GM10248 (cell line): ENCODE results near the gene SRRT.

Experiments used
- CTCF ChIA-PET: fragments of 300-600 bp; sonication (Branson Sonifier 250); formaldehyde crosslinking; extraction: SDS; loops from one replicate; lab custom pipeline; 2021; ENCODE audit warnings: antibody characterized with exemption; lab: Yijun Ruan, JAX
- POLR2A ChIA-PET: fragments of 350-650 bp; sonication (Branson Sonifier 250); formaldehyde crosslinking; extraction: SDS; loops from one replicate; lab custom pipeline; 2020; ENCODE audit warnings: antibody characterized with exemption; lab: Yijun Ruan, JAX
- DNase-seq: peaks from one replicate; pipeline ENCODE4 v3.0.0; 2012; ENCODE audit errors: extremely low spot score
- TF ChIP-seq, protein P1 (sequence below): IDR thresholded peaks from 2 replicates; pipeline ENCODE4 v1.5.1; 2012; ENCODE audit warnings: mild to moderate bottlenecking, low read depth; ENCODE audit errors: extremely low read depth, missing control alignments, control extremely low read depth

Gene SRRT

DNA sequence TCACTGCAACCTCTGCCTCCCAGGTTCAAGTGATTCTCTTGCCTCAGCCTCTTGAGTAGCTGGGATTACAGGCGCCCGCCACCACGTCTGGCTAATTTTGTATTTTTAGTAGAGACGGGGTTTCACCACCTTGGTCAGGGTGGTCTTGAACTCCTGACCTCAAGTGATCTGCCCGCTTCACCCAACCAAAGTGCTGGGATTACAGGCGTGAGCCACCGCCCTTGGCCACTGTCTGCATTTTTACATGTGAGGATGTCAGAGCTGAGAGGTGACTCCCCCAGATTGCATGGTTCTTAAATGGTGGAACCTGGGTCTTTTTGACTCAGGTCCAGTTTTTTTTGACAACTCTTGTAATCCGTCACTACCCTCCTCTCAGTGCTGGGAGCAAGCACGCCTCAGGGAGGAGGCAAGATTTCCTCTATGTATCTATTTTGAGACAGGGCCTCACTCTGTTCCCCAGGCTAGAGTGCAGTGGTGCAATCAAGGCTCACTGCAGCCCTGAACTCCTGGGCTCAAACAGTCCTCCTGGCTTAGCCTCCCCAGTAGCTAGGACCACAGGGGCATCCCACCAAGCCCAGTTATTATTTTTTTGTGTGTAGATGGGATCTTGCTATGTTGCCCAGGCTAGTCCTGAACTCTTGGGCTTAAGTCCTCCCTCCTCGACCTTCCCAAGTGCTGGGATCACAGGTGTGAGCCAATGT lies 1.2 kb upstream of the SRRT start:
- no peak for DNase-seq
- TF ChIP-seq, protein P1, sequence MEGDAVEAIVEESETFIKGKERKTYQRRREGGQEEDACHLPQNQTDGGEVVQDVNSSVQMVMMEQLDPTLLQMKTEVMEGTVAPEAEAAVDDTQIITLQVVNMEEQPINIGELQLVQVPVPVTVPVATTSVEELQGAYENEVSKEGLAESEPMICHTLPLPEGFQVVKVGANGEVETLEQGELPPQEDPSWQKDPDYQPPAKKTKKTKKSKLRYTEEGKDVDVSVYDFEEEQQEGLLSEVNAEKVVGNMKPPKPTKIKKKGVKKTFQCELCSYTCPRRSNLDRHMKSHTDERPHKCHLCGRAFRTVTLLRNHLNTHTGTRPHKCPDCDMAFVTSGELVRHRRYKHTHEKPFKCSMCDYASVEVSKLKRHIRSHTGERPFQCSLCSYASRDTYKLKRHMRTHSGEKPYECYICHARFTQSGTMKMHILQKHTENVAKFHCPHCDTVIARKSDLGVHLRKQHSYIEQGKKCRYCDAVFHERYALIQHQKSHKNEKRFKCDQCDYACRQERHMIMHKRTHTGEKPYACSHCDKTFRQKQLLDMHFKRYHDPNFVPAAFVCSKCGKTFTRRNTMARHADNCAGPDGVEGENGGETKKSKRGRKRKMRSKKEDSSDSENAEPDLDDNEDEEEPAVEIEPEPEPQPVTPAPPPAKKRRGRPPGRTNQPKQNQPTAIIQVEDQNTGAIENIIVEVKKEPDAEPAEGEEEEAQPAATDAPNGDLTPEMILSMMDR = no peak
- POLR2A ChIA-PET = interaction anchor here (0.6 to 1.1 kb wide), 2 partner anchors 21 to 238 kb away, joined by 4 to 8 read pairs; no protein-coding TSS in a partner anchor
- CTCF ChIA-PET = no interaction called here

DNA sequence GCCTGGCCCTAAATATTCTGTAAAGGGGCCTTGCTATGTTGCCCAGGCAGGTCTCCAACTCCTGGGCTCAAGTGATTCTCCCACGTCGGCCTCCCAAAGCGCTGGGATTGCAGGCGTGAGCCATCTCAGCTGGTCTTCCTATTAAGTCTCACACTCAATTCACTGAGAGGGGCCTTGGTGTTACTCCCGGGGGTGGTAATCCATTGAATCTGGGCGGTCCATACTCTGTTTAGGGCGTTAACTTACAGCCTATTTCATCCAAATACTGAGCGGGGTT lies 665 bp upstream of the SRRT start:
- CTCF ChIA-PET = no interaction called here
- DNase-seq = no peak
- TF ChIP-seq, protein P1 = no peak
- POLR2A ChIA-PET = interaction anchor here (0.6 to 1.1 kb wide), 2 partner anchors 20 to 239 kb away, joined by 4 to 8 read pairs; no protein-coding TSS in a partner anchor

DNA sequence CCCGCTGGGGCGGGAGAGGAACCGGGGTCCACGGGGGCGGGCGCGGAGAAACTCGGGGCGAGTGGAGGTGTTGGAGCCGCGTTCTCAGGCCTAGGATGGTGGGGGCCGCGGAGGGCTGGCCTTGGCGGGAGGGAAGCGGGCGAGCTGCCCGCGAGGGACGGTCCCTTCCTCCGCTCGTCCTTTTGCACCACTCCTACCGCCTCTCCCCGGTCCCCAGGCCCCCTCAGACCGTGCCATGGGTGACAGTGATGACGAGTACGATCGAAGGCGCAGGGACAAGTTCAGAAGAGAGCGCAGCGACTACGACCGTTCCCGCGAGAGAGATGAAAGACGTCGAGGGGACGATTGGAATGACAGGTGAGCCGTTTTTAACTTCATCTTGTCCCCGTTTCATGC lies 451 bp downstream of the SRRT start:
- peak; percentile 59 for DNase-seq
- ChIA-PET CTCF (interaction anchor here (0.8 to 4.0 kb wide), 5 partner anchors 12 to 262 kb away, joined by 3 to 15 read pairs (median 5); partner anchors contain the start of genes POP7 and SLC12A9), POLR2A (interaction anchor here (0.6 to 5.1 kb wide), 8 partner anchors 9 to 1101 kb away, joined by 3 to 46 read pairs (median 4); partner anchors contain the start of genes FBXO24, SLC12A9, UFSP1 and ZNHIT1)
- TF ChIP-seq, protein P1 = no peak

DNA sequence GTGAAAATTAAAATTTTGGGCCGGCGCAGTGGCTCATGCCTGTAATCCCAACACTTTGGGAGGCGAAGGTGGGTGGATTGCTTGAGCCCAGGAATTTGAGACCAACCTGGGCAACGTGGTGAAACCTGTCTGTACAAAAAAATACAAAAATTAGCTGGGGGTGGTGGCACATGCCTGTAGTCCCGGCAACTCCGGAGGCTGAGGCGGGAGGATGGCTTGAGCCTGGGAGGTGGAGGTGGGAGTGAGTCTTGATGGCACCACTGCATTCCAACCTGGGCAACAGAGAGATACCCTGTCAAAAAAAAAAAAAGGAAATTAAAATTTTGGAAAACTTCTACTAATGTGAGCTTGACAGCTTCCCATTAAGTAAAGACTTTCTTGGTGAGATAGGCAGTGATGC lies 3.1 kb downstream of the SRRT start:
- DNase-seq = no peak
- CTCF ChIA-PET = interaction anchor here (1.0 to 4.0 kb wide), 4 partner anchors 9 to 181 kb away, joined by 3 to 15 read pairs (median 7); partner anchors contain the start of genes SLC12A9 and UFSP1
- TF ChIP-seq, protein P1 = no peak
- POLR2A ChIA-PET = interaction anchor here (5.1 kb wide), 1 partner anchor 11 kb away, joined by 46 read pairs; the partner anchor contains the start of gene UFSP1

DNA sequence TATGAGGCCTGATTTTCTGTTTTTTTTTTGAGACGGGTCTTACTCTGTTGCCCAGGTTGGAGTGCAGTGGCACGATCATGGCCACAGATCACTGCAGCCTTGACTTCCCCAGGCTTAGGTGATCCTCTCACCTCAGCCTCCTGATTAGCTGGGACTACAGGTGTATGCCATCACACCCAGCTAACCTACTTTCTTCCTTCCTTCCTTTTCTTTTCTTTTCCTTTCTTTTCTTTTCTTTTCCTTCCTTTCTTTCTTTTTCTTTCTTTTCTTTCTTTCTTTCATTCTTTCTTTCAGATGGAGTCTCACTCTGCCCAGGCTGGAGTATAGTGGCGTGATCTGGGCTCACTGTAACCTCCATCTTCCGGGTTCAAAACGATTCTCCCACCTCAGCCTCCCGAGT lies 3.8 kb downstream of the SRRT start:
- DNase-seq = no peak
- ChIA-PET CTCF (interaction anchor here (1.3 to 4.0 kb wide), 3 partner anchors 8 to 27 kb away, joined by 3 to 15 read pairs (median 11); partner anchors contain the start of genes SLC12A9 and UFSP1), POLR2A (interaction anchor here (0.6 to 5.1 kb wide), 2 partner anchors 10 to 143 kb away, joined by 3 to 46 read pairs; partner anchors contain the start of gene UFSP1)
- TF ChIP-seq, protein P1 = no peak

DNA sequence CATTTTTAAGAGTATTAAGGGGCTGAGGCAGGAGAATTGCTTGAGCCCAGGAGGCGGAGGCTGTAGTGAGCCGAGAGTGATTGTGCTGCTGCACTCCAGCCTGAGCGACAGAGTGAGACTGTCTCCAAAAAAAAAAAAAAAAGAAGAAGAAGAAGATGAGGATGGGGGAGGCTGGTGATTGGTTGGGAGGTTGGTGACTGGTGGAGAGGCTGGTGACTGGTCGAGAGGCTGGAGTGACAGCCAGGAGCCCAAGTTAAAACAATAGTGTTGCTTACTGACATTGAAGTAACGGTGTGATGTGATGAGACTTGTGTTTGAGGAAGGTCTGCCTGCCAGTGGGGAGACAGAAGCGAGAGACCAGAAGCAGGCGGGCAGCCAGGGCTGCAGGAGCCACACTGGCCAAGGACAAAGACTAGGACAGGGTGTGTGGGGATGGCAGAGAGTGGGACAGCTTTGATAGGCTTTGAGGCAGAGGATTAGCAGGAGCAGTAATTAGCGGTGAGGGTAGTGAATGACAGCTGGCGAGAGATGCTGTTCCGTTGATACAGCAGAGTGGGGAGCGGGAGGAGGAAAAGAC lies 4.9 kb downstream of the SRRT start:
- POLR2A ChIA-PET = interaction anchor here (5.1 kb wide), 1 partner anchor 9 kb away, joined by 46 read pairs; the partner anchor contains the start of gene UFSP1
- TF ChIP-seq, protein P1 = no peak
- CTCF ChIA-PET = no interaction called here
- DNase-seq = no peak
